Measurements from ENCODE around the gene NOL4L.

DNA sequence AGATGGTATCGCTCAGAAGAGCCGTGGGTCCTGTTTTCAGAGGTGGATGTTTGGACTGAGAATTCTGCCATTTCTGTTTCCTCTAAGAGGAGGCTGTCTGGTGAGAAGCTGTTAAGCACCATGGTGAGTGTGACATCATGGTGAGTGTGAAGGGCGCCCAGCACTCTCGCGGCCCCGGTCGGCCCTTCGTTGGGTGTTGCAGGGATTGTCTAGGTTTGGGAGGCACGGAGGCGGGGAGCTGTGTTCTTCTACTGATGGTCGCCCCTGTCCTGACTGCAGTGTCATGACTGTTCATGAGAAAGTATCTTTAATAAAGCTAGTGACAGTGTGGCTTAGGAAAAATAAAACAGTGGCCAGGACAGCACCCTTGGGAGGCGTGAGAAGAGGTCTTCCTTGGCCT is 70.4 kb downstream of the NOL4L start:
- TF ChIP-seq POLR2A (IDR thresholded peaks at IDR 0.05), result no peak
- TF ChIP-seq, protein P1, sequence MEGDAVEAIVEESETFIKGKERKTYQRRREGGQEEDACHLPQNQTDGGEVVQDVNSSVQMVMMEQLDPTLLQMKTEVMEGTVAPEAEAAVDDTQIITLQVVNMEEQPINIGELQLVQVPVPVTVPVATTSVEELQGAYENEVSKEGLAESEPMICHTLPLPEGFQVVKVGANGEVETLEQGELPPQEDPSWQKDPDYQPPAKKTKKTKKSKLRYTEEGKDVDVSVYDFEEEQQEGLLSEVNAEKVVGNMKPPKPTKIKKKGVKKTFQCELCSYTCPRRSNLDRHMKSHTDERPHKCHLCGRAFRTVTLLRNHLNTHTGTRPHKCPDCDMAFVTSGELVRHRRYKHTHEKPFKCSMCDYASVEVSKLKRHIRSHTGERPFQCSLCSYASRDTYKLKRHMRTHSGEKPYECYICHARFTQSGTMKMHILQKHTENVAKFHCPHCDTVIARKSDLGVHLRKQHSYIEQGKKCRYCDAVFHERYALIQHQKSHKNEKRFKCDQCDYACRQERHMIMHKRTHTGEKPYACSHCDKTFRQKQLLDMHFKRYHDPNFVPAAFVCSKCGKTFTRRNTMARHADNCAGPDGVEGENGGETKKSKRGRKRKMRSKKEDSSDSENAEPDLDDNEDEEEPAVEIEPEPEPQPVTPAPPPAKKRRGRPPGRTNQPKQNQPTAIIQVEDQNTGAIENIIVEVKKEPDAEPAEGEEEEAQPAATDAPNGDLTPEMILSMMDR (IDR thresholded peaks at IDR 0.05), result no peak
